Central memory CD8-positive, alpha-beta T cell (primary cell): Measurements from ENCODE around the gene TFAM.
A peak's percentile ranks its signal among the peaks of the same experiment; 100 is the strongest.

Source experiments
- ATAC-seq: fragments of 150-1000 bp; cut with Tn5 transposase; replicated peaks from 2 replicates; pipeline ENCODE4 v1.10.0; 2022; ENCODE audit warnings: mild to moderate bottlenecking, moderate FRiP score, moderate number of reproducible peaks; ENCODE audit not compliant: poor library complexity, severe bottlenecking; ENCODE audit errors: extremely low read depth
- DNase-seq, 2 donors: peaks; one replicate each; pipeline ENCODE4 v3.0.0; 2021; ENCODE audit warnings: low spot score in 2 of 2
- H3K27ac Mint-ChIP-seq: one replicate; pipeline ENCODE4 v1.8.0; 2022; ENCODE audit warnings: low read depth, mild to moderate bottlenecking, moderate library complexity, mixed read lengths
- H3K27me3 Mint-ChIP-seq: one replicate; pipeline ENCODE4 v1.8.0; 2022; ENCODE audit warnings: mixed read lengths
- H3K36me3 Mint-ChIP-seq: one replicate; pipeline ENCODE4 v1.8.0; 2022; ENCODE audit warnings: mild to moderate bottlenecking, moderate library complexity, mixed read lengths; ENCODE audit not compliant: insufficient read depth
- H3K4me1 Mint-ChIP-seq: one replicate; pipeline ENCODE4 v1.8.0; 2022; ENCODE audit warnings: mixed read lengths
- H3K4me3 Mint-ChIP-seq: one replicate; pipeline ENCODE4 v1.8.0; 2022; ENCODE audit warnings: mild to moderate bottlenecking, moderate library complexity, mixed read lengths
- H3K9me3 Mint-ChIP-seq: one replicate; pipeline ENCODE4 v1.8.0; 2022; ENCODE audit warnings: mixed read lengths

Gene TFAM

GRCh38 chr10:58384999-58385783 is at the start of gene TFAM:
Gene TFAM (plus strand): TSS chr10:58385410. CDS start chr10:58385548, 138 bp downstream.
- Mint-ChIP-seq H3K27ac (peak within 1 kb of the TSS; percentile 93), H3K4me3 (peak within 1 kb of the TSS; percentile 99), H3K9me3 (no peaks in the 10 kb centered on the region), H3K27me3 (no peaks in the 10 kb centered on the region), H3K36me3 (peaks cover 41% of the 10 kb centered on the region), H3K4me1 (peaks cover 42% of the 10 kb centered on the region)
- DNase-seq, result peak; percentile 92 to 97
- peak; percentile 85 for ATAC-seq

GRCh38 chr10:58336242-58336641 is 49.0 kb upstream of the TFAM start:
- peaks cover 39% of the 10 kb centered on the region for H3K4me1 Mint-ChIP-seq
- no peaks in the 10 kb centered on the region for H3K27me3 Mint-ChIP-seq
- H3K36me3 Mint-ChIP-seq, result no peaks in the 10 kb centered on the region
- no peaks in the 10 kb centered on the region for H3K9me3 Mint-ChIP-seq
- ATAC-seq (no peak), DNase-seq (no peak)
- H3K4me3 Mint-ChIP-seq, result peak overlapping the region; percentile 90
- H3K27ac Mint-ChIP-seq, result no peak overlapping the region

GRCh38 chr10:58341422-58341821 is 43.8 kb upstream of the TFAM start:
- DNase-seq (no peak), ATAC-seq (no peak)
- H3K27ac Mint-ChIP-seq, result no peak overlapping the region
- peaks cover 33% of the 10 kb centered on the region for H3K4me1 Mint-ChIP-seq
- H3K27me3 Mint-ChIP-seq, result no peaks in the 10 kb centered on the region
- no peaks in the 10 kb centered on the region for H3K9me3 Mint-ChIP-seq
- no peak overlapping the region for H3K4me3 Mint-ChIP-seq
- H3K36me3 Mint-ChIP-seq, result no peaks in the 10 kb centered on the region

GRCh38 chr10:58341947-58342346 is 43.3 kb upstream of the TFAM start:
- DNase-seq, result no peak
- Mint-ChIP-seq H3K4me1 (peaks cover 32% of the 10 kb centered on the region), H3K27me3 (no peaks in the 10 kb centered on the region), H3K4me3 (no peak overlapping the region), H3K9me3 (no peaks in the 10 kb centered on the region), H3K27ac (no peak overlapping the region), H3K36me3 (no peaks in the 10 kb centered on the region)
- no peak for ATAC-seq

- Mint-ChIP-seq H3K36me3 (no peaks in the 10 kb centered on the region), H3K27me3 (no peaks in the 10 kb centered on the region), H3K27ac (no peak overlapping the region), H3K4me3 (no peak overlapping the region), H3K9me3 (no peaks in the 10 kb centered on the region), H3K4me1 (peaks cover 28% of the 10 kb centered on the region)
- ATAC-seq (no peak), DNase-seq (no peak)
Measured at GRCh38 chr10:58347967-58348366, 37.2 kb upstream of the TFAM start.

- H3K4me1 Mint-ChIP-seq, result peaks cover 28% of the 10 kb centered on the region
- H3K27ac Mint-ChIP-seq, result no peak overlapping the region
- no peak overlapping the region for H3K4me3 Mint-ChIP-seq
- no peaks in the 10 kb centered on the region for H3K27me3 Mint-ChIP-seq
- no peak for ATAC-seq
- no peak for DNase-seq
- no peaks in the 10 kb centered on the region for H3K36me3 Mint-ChIP-seq
- no peaks in the 10 kb centered on the region for H3K9me3 Mint-ChIP-seq
Measured at GRCh38 chr10:58348571-58349033, 36.6 kb upstream of the TFAM start.

GRCh38 chr10:58350023-58350422 is 35.2 kb upstream of the TFAM start:
- no peak overlapping the region for H3K27ac Mint-ChIP-seq

GRCh38 chr10:58350619-58351323 is 34.4 kb upstream of the TFAM start:
- ATAC-seq (no peak), DNase-seq (no peak)
- Mint-ChIP-seq H3K4me3 (no peak overlapping the region), H3K36me3 (no peaks in the 10 kb centered on the region), H3K27ac (no peak overlapping the region), H3K27me3 (no peaks in the 10 kb centered on the region), H3K9me3 (no peaks in the 10 kb centered on the region), H3K4me1 (peaks cover 33% of the 10 kb centered on the region)

More at GRCh38 chr10:58350023-58350422, 35.2 kb upstream of the TFAM start:
- no peak overlapping the region for H3K4me3 Mint-ChIP-seq
- H3K9me3 Mint-ChIP-seq, result no peaks in the 10 kb centered on the region
- H3K27me3 Mint-ChIP-seq, result no peaks in the 10 kb centered on the region
- ATAC-seq (no peak), DNase-seq (no peak)
- peaks cover 30% of the 10 kb centered on the region for H3K4me1 Mint-ChIP-seq
- no peaks in the 10 kb centered on the region for H3K36me3 Mint-ChIP-seq

- Mint-ChIP-seq H3K4me1 (peaks cover 31% of the 10 kb centered on the region), H3K9me3 (no peaks in the 10 kb centered on the region), H3K4me3 (no peak overlapping the region), H3K27me3 (no peaks in the 10 kb centered on the region), H3K36me3 (no peaks in the 10 kb centered on the region), H3K27ac (no peak overlapping the region)
- no peak for DNase-seq
- no peak for ATAC-seq
Measured at GRCh38 chr10:58351616-58352578, 33.3 kb upstream of the TFAM start.

- Mint-ChIP-seq H3K27ac (no peak overlapping the region), H3K27me3 (no peaks in the 10 kb centered on the region), H3K4me1 (peaks cover 32% of the 10 kb centered on the region), H3K4me3 (no peak overlapping the region), H3K9me3 (no peaks in the 10 kb centered on the region), H3K36me3 (no peaks in the 10 kb centered on the region)
- ATAC-seq (no peak), DNase-seq (no peak)
Measured at GRCh38 chr10:58352956-58353610, 32.1 kb upstream of the TFAM start.

- H3K36me3 Mint-ChIP-seq, result peaks cover 1% of the 10 kb centered on the region
- H3K27ac Mint-ChIP-seq, result no peak overlapping the region
- no peaks in the 10 kb centered on the region for H3K9me3 Mint-ChIP-seq
- no peak for DNase-seq
- H3K4me1 Mint-ChIP-seq, result peaks cover 29% of the 10 kb centered on the region
- no peaks in the 10 kb centered on the region for H3K27me3 Mint-ChIP-seq
- no peak for ATAC-seq
- H3K4me3 Mint-ChIP-seq, result no peak overlapping the region
Measured at GRCh38 chr10:58356756-58357155, 28.5 kb upstream of the TFAM start.
